Midbrain (tissue), 1 donor: Measurements from ENCODE around the gene SYCP2L.
"Not testable (repeated sequence)": the region's sequence is repeated elsewhere in the genome, so short reads cannot be mapped to it uniquely, and the experiment has no call there.

ENCODE experiments used
- DNase-seq: peaks from one replicate; lab custom pipeline; 2025; lab: John Stamatoyannopoulos, UW

Gene SYCP2L

DNA sequence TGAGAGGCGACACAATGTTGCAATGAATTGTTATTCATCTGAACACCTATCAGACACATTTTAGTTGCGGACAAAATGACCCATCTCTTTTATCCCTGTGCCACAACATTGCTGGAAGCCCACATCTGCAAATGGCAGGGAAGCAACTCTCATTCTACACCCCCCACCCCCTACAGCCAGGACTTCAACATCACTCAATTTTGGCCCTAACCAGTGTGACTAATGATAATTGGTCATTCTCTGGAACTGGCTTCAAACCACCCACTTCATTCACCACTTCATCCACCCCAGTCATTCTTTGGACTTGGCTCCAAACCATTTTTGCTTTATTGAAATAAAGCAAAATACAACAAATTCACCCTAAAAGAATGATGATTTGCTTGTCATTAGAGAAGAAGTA lies 6.5 kb upstream of the SYCP2L start:
- no peak for DNase-seq

GRCh38 chr6:10882253-10882630 lies 4.6 kb upstream of the SYCP2L start:
- DNase-seq = not testable (repeated sequence)

- no peak for DNase-seq
These were observed 4.1 kb upstream of the SYCP2L start for GRCh38 chr6:10882657-10883171.

- DNase-seq = no peak
These were observed 3.3 kb upstream of the SYCP2L start for GRCh38 chr6:10883312-10884244.

- no peak for DNase-seq
These were observed 2.4 kb upstream of the SYCP2L start for GRCh38 chr6:10884245-10884972.

DNA sequence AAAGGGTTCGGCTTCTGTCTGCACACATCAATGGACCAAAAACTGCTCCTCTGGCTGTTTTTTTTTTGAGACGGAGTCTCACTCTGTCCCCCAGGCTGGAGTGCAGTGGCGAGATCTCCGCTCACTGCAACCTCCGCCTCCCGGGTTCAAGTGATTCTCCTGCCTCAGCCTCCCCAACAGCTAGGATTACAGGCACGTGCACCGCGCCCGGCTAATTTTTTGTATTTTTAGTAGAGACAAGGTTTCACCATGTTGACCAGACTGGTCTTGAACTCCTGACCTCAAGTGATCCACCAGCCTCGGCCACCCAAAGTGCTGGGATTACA lies 524 bp upstream of the SYCP2L start:
- DNase-seq = not testable (repeated sequence)

- DNase-seq = no peak
These were observed 3.3 kb downstream of the SYCP2L start for GRCh38 chr6:10890151-10890550.

- DNase-seq = no peak
These were observed 5.1 kb downstream of the SYCP2L start for GRCh38 chr6:10891960-10892359.

DNA sequence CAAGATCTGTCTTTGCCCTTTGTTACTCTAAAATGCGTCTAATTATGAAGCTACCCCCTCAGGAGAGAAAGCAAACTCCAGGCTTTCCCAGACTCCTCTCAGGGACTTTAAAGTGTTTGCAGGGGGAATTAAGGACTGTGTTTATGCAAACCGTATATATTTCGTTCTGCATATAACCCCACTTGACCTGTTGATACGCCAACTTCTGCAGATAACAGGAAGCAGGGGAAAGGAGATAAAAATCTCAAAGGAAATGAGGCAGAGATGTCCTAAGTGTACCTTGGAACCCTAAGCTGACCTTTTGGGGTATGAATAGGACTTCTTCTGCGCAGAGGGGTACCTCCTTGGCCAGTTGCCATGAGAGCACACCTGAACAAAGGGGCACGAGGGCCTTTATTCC lies 8.1 kb downstream of the SYCP2L start:
- DNase-seq = no peak

DNA sequence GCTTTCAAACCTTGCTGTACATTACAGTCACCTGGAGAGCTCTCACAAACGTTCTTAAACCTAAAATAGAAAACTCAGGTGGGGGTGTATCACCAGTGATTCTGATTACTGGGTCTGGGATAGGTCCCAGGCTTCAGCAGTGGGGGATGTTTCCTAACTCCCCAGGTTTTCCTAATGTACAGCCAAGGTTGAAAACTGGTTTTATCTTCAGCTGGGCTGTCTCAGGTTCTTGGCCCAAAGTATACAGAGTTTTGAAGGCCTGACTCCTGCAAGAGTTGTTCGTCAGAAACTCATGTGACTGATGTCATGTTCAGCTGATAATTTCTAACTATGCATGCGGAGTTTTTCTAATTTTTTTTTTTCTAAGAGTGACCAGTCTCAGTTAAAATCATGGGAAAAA lies 9.8 kb downstream of the SYCP2L start:
- no peak for DNase-seq

DNA sequence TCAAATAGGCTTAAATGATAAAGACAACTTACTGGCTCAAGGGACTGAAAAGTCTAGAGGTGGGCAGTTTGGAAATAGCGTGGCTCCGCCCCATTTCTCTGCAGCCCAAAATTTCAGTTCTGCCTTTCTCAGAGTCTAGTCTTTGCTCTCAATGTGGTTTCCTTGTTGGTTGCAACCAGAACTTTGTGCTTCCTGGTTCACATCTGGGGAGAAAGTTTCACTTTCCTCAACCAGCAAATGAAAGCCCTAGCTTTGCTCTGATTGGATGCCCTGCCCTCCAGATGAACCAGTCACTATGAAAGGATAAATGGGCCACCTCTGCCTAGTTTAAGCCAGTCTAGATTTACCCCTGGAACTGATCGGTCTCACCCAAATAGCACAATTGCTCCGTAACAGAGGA lies 14.9 kb downstream of the SYCP2L start:
- peak; percentile 33 for DNase-seq

- no peak for DNase-seq
These were observed 17.2 kb downstream of the SYCP2L start for GRCh38 chr6:10904015-10904414.

- DNase-seq = no peak
These were observed 21.4 kb downstream of the SYCP2L start for GRCh38 chr6:10908228-10908627.

DNA sequence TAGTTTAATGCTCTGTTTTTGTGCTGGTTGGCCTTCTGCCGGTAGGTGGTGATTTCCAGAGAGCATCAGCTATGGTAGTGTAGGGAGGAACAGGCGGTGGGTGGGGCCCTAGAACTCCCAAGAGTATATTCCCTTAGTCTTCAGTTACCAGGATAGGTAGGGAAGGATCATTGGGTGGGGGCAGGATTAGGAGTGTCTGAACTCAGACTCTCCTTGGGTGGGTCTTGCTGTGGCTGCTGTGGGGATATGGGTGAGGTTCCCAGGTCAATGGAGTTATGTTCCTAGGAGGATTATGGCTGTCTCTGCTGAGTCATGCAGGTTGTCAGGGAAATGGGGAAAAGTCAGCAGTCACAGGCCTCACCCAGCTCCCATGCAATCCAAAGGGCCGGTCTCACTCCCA lies 32.7 kb downstream of the SYCP2L start:
- not testable (repeated sequence) for DNase-seq

DNA sequence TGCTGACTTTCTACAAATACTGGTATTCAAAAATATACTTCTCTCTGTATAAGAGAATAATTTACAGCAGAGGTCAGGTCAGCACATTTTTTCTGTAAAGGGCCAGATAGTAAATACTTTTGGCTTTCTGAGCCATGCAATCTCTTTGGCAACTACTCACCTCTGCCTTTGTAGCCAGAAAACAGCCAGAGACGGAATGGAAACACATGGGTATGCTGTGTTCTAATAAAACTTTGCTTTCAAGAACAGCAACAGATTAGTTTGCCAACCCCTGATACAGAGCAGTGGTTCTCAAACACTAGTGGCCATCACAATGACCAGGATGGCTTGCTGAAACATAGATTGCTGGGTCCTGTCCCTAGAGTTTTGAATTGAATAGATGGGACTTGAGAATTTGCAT lies 46.3 kb downstream of the SYCP2L start:
- no peak for DNase-seq

GRCh38 chr6:10939840-10940239 lies 53.0 kb downstream of the SYCP2L start:
- DNase-seq = no peak

DNA sequence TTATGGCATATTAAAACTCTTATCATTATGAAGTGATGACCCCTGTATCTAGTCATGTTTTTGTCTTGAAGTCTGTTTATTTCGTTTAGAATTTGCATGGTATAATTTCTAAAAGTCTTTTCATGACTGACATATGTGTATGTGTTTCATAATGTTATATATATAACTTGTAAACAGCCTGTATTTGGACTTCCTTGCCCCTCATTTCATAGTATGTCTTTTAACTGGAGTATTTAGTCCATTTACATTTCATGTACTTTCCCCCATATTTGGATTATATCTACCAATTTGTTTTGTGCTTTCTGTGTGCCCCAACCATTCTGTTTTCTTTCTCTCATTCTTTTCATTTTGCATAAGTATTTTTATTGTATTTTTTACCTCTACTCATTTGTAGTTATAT lies 59.0 kb downstream of the SYCP2L start:
- no peak for DNase-seq

- no peak for DNase-seq
These were observed 61.1 kb downstream of the SYCP2L start for GRCh38 chr6:10947966-10948365.

DNA sequence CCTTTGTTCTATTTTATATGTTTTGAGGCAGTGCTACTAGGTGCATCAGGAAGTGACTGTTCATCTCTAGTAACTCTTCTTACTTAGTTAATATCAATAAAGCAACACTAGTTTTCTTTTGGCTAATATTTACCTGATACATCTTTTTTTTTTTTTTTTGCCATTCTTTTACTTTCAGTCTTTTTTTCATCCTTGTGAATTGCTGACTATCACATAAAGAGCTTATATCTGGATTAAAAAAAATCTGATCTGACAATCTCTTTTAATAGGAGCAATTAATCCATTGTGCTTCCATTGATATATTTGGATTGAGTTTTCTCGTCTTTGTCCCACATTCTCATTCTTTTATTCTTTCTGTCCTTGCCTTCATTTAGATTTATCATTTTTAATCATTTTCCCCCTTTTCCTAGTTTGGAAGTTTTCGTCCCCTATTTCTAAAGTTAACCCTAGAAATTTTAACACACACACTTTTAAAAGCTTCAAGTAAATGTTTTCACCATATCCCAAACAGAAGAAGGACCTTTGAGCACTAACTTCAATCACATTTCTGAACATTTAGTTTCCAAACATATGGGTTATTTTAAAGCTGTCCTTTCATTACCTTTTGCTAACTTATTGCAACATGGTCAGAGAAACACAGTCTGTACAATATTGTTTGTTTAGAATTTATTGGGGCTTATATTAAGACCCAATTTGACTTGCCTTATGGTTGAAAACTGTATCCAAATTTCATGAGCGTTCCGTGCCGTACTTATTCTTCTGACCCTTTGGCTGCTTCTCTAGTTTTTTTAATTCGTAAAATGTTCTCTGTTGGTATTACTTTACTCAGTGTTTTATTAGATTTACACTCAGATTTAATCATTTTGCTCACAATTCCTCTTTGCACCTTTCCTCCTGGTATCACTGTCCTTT lies 63.0 kb downstream of the SYCP2L start:
- DNase-seq = no peak

- DNase-seq = peak; percentile 51
These were observed 64.9 kb downstream of the SYCP2L start for GRCh38 chr6:10951675-10952282.

DNA sequence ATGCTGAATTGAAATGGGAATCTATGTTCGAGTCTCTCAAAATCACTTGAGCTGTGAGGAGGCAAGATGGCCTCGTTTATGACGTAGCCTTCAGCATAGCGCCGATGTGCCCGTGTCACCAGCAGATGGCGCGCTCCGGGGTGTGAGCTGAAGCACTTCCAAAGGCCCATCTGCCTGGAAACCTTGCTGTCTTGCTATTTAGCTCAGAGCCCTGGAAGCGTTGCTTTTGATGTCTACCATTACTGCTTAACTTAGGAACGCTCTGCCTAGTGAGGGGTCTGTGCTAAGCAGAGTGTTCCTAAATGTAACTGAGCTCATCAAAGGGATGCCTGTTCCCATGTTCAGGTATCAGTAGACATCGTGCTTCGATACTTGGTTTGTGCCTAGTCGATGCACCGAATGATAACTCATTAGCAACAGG lies 67.7 kb downstream of the SYCP2L start:
- peak; percentile 55 for DNase-seq

GRCh38 chr6:10956776-10957175 lies 69.9 kb downstream of the SYCP2L start:
- DNase-seq = no peak
